Endothelial cell of umbilical vein (primary cell): ENCODE measurements around the gene CPOX. TPM values are rescaled to one million over a fixed set of nuclear protein-coding genes. Genes with fewer than 3 reads are reported as not detected.

Experiments
- BruUV-seq: library from RNA; stranded (reverse); fragments of 400-500 nt; replicated peaks from 2 replicates; lab custom pipeline; 2021; lab: Mats Ljungman, UMichigan
- CTCF ChIA-PET: fragments of 300-600, 350-600 bp; sonication (Branson Sonifier 250); formaldehyde crosslinking; loops from one replicate; lab custom pipeline; 2021; ENCODE audit warnings: antibody characterized with exemption, inconsistent platforms; lab: Charles Lee
- POLR2A ChIA-PET: fragments of 300-600, 350-600 bp; sonication (Branson Sonifier 250); formaldehyde crosslinking; loops from one replicate; lab custom pipeline; 2021; ENCODE audit warnings: antibody characterized with exemption, inconsistent platforms; lab: Charles Lee
- DNase-seq: peaks from one replicate; pipeline ENCODE4 v3.0.0-alpha.2; 2011; ENCODE audit warnings: low read depth, low spot score
- FAIRE-seq: peaks from 2 replicates; lab custom pipeline; 2011; peaks lifted over from hg19 to GRCh38; lab: Jason Lieb, UNC
- H2AFZ ChIP-seq: 2 replicates; pipeline ENCODE4 v1.6.0; 2012; ENCODE audit warnings: low read depth, low read length, control low read depth, inconsistent platforms
- H3K27ac ChIP-seq: 2 replicates; pipeline ENCODE4 v1.5.1; 2011; ENCODE audit warnings: low read depth, mild to moderate bottlenecking, control low read depth, low read length, moderate library complexity; ENCODE audit not compliant: insufficient read depth
- H3K27me3 ChIP-seq, 2 experiments: 2 replicates each; pipeline versions ENCODE4 v1.6.0 to v1.6.1; 2011; ENCODE audit warnings: low read length in 2 of 2, mixed read lengths in 1 of 2; ENCODE audit not compliant: control insufficient read depth in 2 of 2, insufficient read depth in 2 of 2
- H3K36me3 ChIP-seq, 2 experiments: 2 replicates in 1 of 2; 3 replicates in 1 of 2; pipeline ENCODE4 v1.5.1; 2011; ENCODE audit warnings: low read length in 2 of 2, mild to moderate bottlenecking in 1 of 2, moderate library complexity in 1 of 2; ENCODE audit not compliant: control insufficient read depth in 2 of 2, insufficient read depth in 2 of 2; ENCODE audit errors: extremely low read depth in 1 of 2
- H3K4me1 ChIP-seq: 3 replicates; pipeline ENCODE4 v1.5.1; 2011; ENCODE audit warnings: mild to moderate bottlenecking, low read length; ENCODE audit not compliant: control insufficient read depth, insufficient read depth; ENCODE audit errors: extremely low read depth
- H3K4me2 ChIP-seq: 2 replicates; pipeline ENCODE4 v1.6.1; 2011; ENCODE audit warnings: low read length, control low read depth, mixed read lengths; ENCODE audit not compliant: insufficient read depth
- H3K4me3 ChIP-seq, 3 experiments: fragments of 200-600 bp in 1 of 3; sonication (generic), shearing (Covaris generic) in 1 of 3; replicated peaks in 1 of 3; 2 replicates each; pipeline ENCODE4 v1.5.1; 2011 to 2016; ENCODE audit warnings: control low read depth in 3 of 3, low read length in 3 of 3, mild to moderate bottlenecking in 2 of 3, inconsistent platforms in 1 of 3, low read depth in 1 of 3, moderate library complexity in 1 of 3; ENCODE audit not compliant: insufficient read depth in 1 of 3
- H3K79me2 ChIP-seq: 2 replicates; pipeline ENCODE4 v1.6.0; 2012; ENCODE audit warnings: low read length, inconsistent platforms; ENCODE audit not compliant: control insufficient read depth, insufficient read depth
- H3K9ac ChIP-seq: replicated peaks from 2 replicates; pipeline ENCODE3; 2011; ENCODE audit warnings: low read length, control low read depth; ENCODE audit not compliant: insufficient read depth; ENCODE audit errors: extremely low read depth
- H3K9me1 ChIP-seq: replicated peaks from 3 replicates; pipeline ENCODE4 v1.6.0; 2011; ENCODE audit warnings: mild to moderate bottlenecking, low read length; ENCODE audit not compliant: control insufficient read depth, insufficient read depth; ENCODE audit errors: extremely low read depth
- H3K9me3 ChIP-seq: replicated peaks from 2 replicates; pipeline ENCODE4 v1.5.1; 2012; ENCODE audit warnings: low read length, inconsistent platforms; ENCODE audit not compliant: control insufficient read depth, insufficient read depth
- H4K20me1 ChIP-seq: replicated peaks from 2 replicates; pipeline ENCODE3; 2011; ENCODE audit warnings: mild to moderate bottlenecking, low read length; ENCODE audit not compliant: control insufficient read depth, insufficient read depth; ENCODE audit errors: extremely low read depth
- EZH2 ChIP-seq: IDR thresholded peaks from 2 replicates; pipeline ENCODE4 v1.6.1; 2012; ENCODE audit warnings: borderline replicate concordance, low read depth, mild to moderate bottlenecking, moderate library complexity, low read length, inconsistent platforms; ENCODE audit not compliant: severe bottlenecking
- FOS ChIP-seq: IDR thresholded peaks from 2 replicates; pipeline ENCODE4 v1.6.1; 2011; ENCODE audit warnings: mild to moderate bottlenecking, low read length, moderate library complexity, borderline replicate concordance; ENCODE audit not compliant: insufficient read depth
- GATA2 ChIP-seq: IDR thresholded peaks from 2 replicates; pipeline ENCODE4 v1.7.0; 2011; ENCODE audit warnings: low read depth, mild to moderate bottlenecking, moderate library complexity, mixed read lengths, low read length; ENCODE audit not compliant: insufficient read length, insufficient read depth
- JUN ChIP-seq: IDR thresholded peaks from 2 replicates; pipeline ENCODE4 v1.6.1; 2011; ENCODE audit warnings: borderline replicate concordance, low read depth; ENCODE audit not compliant: insufficient read length, insufficient read depth
- MYC ChIP-seq: IDR thresholded peaks from one replicate; pipeline ENCODE4 v1.6.1; 2011; ENCODE audit warnings: mild to moderate bottlenecking, low read depth, low read length
- POLR2A ChIP-seq: IDR thresholded peaks from 2 replicates; pipeline ENCODE4 v1.6.1; 2012; ENCODE audit warnings: low read depth, mild to moderate bottlenecking, control low read depth, low read length
- POLR2AphosphoS5 ChIP-seq: IDR thresholded peaks from 2 replicates; pipeline ENCODE4 v1.6.1; 2012; ENCODE audit warnings: low read depth, mild to moderate bottlenecking, control low read depth, low read length, moderate library complexity; ENCODE audit not compliant: insufficient read depth
- dilution Hi-C: fragments of 300-500 bp; cut with MboI; formaldehyde crosslinking; loops from one replicate; pipeline ENCODE4 v1.15.0; 2019; ENCODE audit warnings: low sequenced_read_pairs; ENCODE audit not compliant: extremely low pct_ligation_motif_present
- intact Hi-C: fragments of 100-400 bp; cut with micrococcal nuclease; formaldehyde crosslinking; loops from one replicate; pipeline ENCODE4 v1.10.0; 2022
- polyA plus RNA-seq, 4 experiments: library from polyadenylated mRNA; depleted of rRNA in 3 of 4; stranded (reverse) in 3 of 4; unstranded in 1 of 4; fragments of >200 nt; gene quantifications; 2 replicates each; pipeline versions ENCODE4 v1.2.1 to v1.2.3, GENCODE V29; 2011 to 2012; ENCODE audit warnings: missing spikeins in 1 of 4
- total RNA-seq: library from RNA; stranded (reverse); gene quantifications from 2 replicates; pipeline ENCODE4 v1.2.3, GENCODE V29; 2021
- TF ChIP-seq, protein P1 (sequence below), 2 donors: IDR thresholded peaks; 1 replicate in 1 of 2; 2 replicates in 1 of 2; pipeline ENCODE4 v1.5.1; 2011; ENCODE audit warnings: low read length in 2 of 2, mild to moderate bottlenecking in 2 of 2, moderate library complexity in 2 of 2, control low read depth in 1 of 2, inconsistent platforms in 1 of 2, low read depth in 1 of 2; ENCODE audit not compliant: insufficient read depth in 1 of 2; ENCODE audit errors: extremely low read depth in 1 of 2
- TF ChIP-seq, protein P2 (sequence below): IDR thresholded peaks from 2 replicates; pipeline ENCODE4 v1.6.1; 2011; ENCODE audit not compliant: insufficient read depth, insufficient read length

The CPOX gene
- total and polyA plus RNA-seq, 2 donors (not counting 3 experiments of a cell fraction or from before 2014, with no cell fraction given) = 12.3 to 24.5 TPM

DNA sequence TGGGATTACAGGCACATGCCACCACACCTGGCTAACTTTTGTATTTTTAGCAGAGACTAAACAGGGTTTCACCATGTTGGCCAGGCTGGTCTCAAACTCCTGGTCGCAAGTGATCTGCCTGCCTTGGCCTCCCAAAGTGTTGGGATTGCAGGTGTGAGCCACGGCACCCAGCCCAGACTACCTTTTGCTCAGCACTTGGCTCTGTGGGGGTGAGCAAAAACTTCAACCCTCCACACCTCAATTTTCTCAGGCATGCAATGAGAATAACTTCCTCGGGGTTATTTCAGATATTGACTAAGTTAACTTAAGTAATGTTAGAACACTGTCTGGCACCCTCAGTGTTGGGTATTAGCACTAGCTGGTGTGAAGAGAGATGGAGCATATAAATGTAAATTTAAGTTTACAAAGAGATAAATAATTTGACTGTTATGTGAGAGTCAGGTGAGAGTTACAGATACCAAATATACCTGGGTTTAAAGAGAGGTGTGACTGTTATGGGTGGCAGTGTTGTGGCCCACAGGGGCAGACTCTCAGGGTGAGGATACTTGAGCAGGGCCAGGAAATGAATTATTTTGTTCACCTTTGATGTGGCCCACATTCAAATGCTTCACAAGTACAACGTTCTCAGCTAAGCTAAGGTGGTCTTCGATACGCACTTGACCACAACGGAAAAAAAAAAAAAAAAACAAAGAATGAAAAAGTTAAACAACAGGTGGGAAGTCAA lies 29.0 kb downstream of the CPOX start:
- dilution Hi-C loops (no loop called here), intact Hi-C loops (no loop called here)
- DNase-seq = no peak
- Histone ChIP-seq H3K4me1 (no peaks in the 10 kb centered on the region), H3K9ac (no peak overlapping the region), H2AFZ (no peak overlapping the region), H3K4me3 (no peak overlapping the region), H3K79me2 (no peaks in the 10 kb centered on the region), H3K27ac (no peak overlapping the region), H3K4me2 (no peak overlapping the region), H3K9me1 (no peaks in the 10 kb centered on the region), H3K36me3 (no peaks in the 10 kb centered on the region), H4K20me1 (no peaks in the 10 kb centered on the region), H3K27me3 (peaks cover 5 to 12% of the 10 kb centered on the region in 2 experiments), H3K9me3 (no peaks in the 10 kb centered on the region)
- ChIA-PET CTCF (interaction anchor here (1.1 to 1.4 kb wide), 2 partner anchors 8 to 64 kb away, joined by 3 to 7 read pairs; no protein-coding TSS in a partner anchor), POLR2A (no interaction called here)
- TF ChIP-seq POLR2AphosphoS5 (no peak), FOS (no peak), POLR2A (no peak), MYC (no peak), JUN (no peak), GATA2 (no peak), EZH2 (no peak)
- TF ChIP-seq, protein P1, sequence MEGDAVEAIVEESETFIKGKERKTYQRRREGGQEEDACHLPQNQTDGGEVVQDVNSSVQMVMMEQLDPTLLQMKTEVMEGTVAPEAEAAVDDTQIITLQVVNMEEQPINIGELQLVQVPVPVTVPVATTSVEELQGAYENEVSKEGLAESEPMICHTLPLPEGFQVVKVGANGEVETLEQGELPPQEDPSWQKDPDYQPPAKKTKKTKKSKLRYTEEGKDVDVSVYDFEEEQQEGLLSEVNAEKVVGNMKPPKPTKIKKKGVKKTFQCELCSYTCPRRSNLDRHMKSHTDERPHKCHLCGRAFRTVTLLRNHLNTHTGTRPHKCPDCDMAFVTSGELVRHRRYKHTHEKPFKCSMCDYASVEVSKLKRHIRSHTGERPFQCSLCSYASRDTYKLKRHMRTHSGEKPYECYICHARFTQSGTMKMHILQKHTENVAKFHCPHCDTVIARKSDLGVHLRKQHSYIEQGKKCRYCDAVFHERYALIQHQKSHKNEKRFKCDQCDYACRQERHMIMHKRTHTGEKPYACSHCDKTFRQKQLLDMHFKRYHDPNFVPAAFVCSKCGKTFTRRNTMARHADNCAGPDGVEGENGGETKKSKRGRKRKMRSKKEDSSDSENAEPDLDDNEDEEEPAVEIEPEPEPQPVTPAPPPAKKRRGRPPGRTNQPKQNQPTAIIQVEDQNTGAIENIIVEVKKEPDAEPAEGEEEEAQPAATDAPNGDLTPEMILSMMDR (IDR thresholded peaks at IDR 0.05; ENCODE audit: extremely low read depth in 1 of 2, insufficient read depth in 1 of 2, low read depth in 1 of 2, low read length in 2 of 2) = no peak
- TF ChIP-seq, protein P2, sequence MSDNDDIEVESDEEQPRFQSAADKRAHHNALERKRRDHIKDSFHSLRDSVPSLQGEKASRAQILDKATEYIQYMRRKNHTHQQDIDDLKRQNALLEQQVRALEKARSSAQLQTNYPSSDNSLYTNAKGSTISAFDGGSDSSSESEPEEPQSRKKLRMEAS = no peak
- no TSS peak for BruUV-seq
- no peak for FAIRE-seq
